HG03135 (cell line): ENCODE results near the gene RPRD1B.
A peak's percentile ranks its signal among the peaks of the same experiment; 100 is the strongest.

Experiments
- ATAC-seq: cut with Tn5 transposase; IDR thresholded peaks from one replicate; pipeline ENCODE4 v1.9.1; 2021; ENCODE audit warnings: mild to moderate bottlenecking, moderate library complexity; ENCODE audit not compliant: unreplicated experiment

The RPRD1B gene

DNA sequence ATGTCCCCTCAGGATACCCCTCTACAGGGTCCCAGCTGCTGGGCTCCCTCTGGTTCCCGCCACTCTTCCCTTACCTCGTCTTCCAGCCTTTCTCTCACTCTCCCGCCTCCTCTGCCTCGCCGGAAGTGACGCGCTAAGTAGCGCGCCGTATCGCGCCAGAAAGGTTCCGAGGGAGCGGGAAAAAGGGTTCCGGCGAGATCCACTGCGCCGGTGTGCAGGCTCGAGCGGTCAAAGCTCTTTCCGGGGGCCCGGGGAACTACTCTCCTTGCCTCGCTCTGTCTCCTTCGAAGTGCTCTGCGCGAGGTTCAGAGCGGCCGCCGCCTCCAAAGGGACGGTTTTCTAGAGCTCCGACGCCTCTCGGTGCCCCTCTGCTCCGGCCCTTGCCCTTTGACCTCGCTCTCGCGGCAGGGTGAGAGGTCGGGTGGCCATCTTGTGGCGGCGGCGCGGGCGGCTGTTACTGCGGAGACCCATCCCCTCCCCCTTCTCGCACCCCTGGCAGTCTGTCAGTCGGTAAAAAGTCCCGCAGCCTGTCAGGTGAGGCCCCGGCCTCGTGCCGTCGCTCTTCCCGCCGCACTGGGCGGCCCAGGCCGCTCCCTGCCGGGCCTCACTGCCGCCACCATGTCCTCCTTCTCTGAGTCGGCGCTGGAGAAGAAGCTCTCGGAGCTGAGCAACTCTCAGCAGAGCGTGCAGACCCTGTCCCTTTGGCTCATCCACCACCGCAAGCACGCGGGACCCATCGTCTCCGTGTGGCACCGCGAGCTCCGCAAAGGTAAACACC is at the start of gene RPRD1B, which contains the start of gene TTI1:
Gene RPRD1B (plus strand): TSS at position 417 of the 778 bp plus-strand sequence. CDS start 202 bp downstream, at position 619.
Gene TTI1 (minus strand): TSS at position 127 of the 778 bp plus-strand sequence. CDS start 19,640 bp downstream, outside the sequence.
- ATAC-seq = peak; percentile 76

DNA sequence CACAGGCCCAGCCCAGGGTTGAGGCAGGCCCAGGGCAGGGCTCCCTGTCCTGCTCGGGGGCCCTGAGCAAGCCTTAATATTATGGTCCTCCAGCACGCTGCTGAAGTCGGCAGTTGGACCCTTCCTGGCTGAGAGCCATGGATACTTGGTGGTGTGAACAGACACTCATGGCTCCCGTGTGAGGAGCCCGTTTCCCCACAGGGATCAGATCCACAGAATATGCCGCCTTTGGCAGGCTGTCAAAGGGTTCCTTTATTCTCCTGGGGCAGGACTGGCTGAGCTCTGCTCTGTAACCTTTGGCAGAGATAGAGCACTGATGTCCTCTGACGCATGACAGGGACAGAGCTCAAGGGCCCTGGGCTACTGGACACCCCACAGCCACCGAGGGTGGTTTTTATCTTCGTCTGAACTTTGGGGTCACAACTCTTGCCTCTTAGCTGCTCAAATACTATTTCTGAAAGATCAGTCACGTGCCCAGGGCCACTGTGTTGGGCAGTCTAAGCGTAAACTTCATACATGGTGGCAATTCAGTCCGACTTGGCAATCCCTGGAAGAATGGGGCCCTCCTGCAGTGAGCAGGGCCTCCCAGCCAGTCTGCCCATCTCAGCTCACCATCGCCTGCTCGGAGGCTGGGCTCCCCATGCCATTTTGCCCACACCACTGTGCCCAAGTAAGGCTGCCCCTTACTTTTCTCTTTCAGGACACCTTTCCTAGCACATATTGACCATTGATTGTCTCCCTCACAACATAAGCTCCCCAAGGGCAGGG is 49.3 kb upstream of the RPRD1B start:
- ATAC-seq = no peak

DNA sequence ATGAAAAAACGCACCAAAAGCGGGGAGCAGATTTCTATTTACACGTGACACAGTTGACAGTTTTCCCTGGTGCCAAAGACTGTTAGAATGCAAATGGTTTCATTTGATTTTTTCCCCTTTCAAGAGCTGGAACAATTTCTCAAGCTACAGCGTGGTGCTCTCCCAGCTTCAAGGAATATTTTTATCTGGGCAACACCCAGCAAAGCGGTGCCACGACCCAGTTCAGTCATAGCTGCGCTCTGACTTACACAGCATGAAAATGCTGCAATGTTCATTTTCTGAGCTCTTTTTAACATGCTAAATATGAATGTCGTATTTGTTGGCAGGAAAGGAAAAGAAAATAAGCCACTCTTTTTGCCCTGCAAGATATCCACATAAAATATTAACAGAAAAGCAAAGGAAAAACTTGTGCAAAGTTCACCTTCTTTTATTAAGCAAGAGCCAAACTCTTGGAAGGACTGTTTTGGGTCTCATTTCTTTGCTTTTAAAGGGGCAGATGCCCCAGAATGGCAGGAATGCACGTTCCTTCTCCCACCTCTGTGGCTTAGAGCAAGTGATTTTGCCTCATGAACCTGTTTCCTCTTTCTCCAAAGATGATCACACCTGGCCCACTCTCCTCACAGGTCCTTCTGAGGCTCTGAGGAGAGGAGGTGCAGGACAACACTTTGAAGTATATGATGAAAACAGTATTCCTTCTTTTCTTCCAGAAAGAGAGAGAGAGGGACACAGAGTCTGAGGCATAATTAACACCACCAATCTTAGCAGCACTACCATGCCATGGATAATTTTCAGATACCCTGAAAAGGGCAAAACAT is 47.3 kb upstream of the RPRD1B start:
- ATAC-seq = no peak

DNA sequence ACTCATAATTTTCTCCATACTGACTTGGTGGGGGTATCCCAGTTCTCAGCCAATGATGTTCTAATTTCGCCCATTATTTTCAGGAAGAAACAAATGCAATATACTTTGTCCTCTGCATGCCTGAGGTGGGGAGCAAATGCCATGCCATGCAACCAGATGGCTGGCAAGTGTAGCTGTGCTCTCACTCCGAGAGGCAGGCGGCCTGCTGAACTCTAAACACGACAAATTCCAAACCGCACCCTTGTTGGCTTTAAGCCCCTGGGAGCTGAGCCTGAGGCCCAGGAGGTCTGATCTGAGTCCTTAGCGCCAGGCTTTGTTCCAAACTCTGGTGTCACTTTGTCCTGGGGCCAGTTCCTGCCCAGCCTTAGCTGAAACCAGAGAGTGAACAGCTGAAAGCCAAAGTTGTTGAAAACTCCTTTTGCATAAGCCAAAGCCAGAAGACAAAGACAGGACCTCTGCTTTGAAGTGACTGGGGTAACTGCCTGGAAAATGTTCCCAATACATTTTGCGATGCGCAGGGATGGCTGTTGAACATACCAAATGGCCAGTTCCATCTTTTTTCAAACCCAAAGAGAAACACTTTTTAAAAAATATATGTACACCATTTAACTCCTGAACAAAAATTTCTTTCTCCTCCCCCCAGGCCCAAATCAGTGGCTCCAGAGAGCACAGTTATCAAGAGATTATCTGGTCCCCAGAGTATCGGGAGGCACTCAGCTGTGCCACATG is 46.5 kb upstream of the RPRD1B start:
- no peak for ATAC-seq

- ATAC-seq = no peak
These were observed 45.8 kb upstream of the RPRD1B start for GRCh38 chr20:37987602-37988290.

DNA sequence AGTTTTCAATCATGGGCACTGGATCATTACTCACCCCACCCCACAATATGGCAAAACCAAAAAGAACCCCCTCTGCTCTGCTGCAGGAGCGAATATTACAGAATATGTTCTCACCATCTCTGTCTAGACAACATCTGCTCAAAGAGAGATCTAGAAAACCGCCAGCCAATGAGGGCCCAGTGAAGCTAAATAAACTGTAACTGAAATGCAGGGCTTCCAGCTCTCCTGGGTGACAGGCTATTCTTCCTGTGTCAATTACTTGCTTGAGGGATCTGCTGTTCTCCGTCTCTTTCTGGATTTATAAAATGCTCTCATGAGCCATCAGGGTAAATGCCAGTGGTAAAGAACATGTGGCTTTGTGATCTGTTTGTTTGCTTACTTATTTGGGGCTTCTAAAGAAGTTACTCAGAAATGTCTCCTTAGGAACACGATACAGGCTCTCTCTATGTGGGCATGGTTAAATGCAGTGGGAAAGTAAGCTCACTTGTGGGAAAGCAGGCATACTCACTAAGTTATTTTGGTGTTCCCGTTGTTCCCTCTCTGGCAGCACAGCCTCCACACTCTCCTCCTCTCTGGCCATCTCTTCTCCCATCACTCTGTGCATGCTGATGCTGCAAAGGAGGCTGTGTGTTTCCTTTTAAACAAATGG is 45.1 kb upstream of the RPRD1B start:
- no peak for ATAC-seq

- no peak for ATAC-seq
These were observed 43.8 kb upstream of the RPRD1B start for GRCh38 chr20:37989601-37990295.

GRCh38 chr20:37990571-37991151 is 42.9 kb upstream of the RPRD1B start:
- ATAC-seq = peak; percentile 87

DNA sequence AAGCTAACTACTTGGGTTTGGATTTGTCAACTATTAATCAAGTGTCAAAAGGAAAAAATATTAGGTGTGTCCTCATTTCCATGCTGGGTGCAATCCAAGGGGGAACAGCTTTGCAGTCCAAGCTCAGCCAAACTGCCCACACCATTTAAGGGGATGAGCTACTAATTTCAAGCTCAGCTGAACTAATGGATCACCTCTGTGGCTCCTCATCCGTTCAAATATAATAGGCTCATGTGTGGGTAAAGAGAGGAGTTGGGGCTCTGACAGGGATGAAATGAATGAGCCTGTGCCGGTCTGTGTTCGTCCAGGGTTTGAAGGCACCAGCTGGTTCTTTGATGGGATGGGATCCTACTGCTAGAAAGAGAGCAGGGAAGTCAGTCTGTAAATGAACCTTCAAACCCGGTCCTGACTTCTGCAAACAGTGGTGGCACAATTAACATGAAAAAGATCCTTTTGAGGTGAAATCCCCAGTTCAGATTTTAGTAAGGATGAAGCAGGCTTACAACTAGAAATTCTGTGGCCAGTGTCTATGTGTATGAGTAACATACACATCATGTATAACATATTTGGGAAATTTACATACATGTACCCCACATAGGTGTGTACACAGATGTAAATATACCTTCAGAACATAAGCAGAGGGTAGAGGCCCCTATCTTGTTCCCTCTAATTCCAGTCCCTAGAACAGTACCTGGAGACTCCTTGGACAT is 42.2 kb upstream of the RPRD1B start:
- no peak for ATAC-seq

GRCh38 chr20:37991908-37992307 is 41.6 kb upstream of the RPRD1B start:
- no peak for ATAC-seq

GRCh38 chr20:37992802-37993409 is 40.6 kb upstream of the RPRD1B start:
- no peak for ATAC-seq

DNA sequence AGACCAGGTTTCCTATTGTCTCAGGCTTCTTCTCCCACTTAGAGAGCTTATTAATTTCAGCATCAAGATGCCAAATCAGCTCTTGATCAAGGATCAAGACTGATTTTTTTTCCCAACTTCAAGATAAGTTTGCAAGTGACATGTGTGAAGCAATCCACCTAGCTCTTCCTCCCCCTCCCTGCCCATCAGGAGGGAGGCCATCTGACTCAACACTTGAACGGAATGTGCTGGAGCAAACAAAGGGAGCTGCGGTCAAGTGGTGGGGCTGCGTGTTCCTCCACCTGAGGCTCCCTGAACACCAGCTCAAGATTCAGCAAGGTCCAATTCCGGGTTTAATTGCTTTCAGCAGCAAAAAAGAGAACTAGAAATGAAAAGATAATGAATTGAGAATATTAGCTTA is 39.0 kb upstream of the RPRD1B start:
- no peak for ATAC-seq

GRCh38 chr20:37995856-37996605 is 37.5 kb upstream of the RPRD1B start:
- no peak for ATAC-seq

DNA sequence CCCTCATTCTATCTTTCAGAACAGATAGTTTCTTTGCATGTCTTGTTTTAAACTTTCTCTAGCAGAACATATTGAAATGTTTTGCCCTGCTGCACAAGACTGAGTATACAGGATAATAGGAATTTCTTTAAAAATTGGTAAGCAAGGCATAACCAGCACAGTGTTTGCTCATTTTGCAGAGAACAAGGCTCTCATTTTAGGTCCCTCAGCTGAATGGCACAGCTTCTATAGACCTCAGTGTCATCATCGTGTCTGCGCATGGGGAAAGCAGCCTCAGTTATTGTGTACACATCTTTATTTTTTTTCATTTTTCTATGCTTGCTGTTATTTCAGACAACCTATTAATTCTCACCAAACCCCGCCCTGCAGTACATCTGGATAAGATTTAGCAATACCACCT is 36.0 kb upstream of the RPRD1B start:
- ATAC-seq = no peak

GRCh38 chr20:37999526-38000263 is 33.9 kb upstream of the RPRD1B start:
- ATAC-seq = no peak

- ATAC-seq = no peak
These were observed 33.3 kb upstream of the RPRD1B start for GRCh38 chr20:38000293-38000692.
